Measurements from ENCODE around the gene MZT2B. TPM values are rescaled to one million over a fixed set of nuclear protein-coding genes. Genes with fewer than 3 reads are reported as not detected.
"Not testable (repeated sequence)": the region's sequence is repeated elsewhere in the genome, so short reads cannot be mapped to it uniquely, and the experiment has no call there.

MZT2B gene, protein sequence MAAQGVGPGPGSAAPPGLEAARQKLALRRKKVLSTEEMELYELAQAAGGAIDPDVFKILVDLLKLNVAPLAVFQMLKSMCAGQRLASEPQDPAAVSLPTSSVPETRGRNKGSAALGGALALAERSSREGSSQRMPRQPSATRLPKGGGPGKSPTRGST
- polyA plus RNA-seq (ENCODE audit: insufficient read length): 151 TPM

DNA sequence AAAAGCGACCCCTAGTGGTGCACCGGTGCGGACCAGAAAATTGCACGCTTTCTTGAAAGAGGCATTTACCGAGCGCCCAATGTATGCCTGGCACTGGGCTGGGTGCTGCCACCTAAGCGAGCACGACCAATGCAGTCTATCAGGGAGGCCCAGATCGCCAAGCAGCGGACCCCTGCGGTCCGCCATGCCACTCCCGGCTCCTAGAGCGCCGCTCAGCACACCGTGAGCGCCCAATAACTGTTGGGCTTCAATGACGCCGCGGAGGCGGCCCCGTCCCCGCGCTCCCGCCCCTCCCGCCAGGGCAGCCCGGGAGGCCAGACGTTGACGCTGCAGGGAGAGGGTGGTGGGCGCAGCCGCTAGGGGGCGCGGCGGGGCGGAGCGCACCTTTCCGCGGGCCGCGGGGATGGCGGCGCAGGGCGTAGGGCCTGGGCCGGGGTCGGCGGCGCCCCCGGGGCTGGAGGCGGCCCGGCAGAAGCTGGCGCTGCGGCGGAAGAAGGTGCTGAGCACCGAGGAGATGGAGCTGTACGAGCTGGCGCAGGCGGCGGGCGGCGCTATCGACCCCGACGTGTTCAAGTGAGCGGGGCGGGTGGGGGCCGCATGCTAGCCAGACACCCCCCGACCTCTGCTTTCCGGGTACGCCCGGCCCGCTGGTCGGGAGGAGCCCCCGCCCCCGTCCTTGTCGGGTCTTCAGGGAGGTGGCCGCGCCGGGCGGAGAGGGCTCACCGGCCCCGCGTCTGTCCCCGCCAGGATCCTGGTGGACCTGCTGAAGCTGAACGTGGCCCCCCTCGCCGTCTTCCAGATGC is at the start of gene MZT2B:
Gene MZT2B, plus strand, starts transcription at position 383 of the 803 bp plus-strand sequence. Its CDS starts 21 bp downstream, at position 404.
- peak; percentile 89 for DNase-seq

DNA sequence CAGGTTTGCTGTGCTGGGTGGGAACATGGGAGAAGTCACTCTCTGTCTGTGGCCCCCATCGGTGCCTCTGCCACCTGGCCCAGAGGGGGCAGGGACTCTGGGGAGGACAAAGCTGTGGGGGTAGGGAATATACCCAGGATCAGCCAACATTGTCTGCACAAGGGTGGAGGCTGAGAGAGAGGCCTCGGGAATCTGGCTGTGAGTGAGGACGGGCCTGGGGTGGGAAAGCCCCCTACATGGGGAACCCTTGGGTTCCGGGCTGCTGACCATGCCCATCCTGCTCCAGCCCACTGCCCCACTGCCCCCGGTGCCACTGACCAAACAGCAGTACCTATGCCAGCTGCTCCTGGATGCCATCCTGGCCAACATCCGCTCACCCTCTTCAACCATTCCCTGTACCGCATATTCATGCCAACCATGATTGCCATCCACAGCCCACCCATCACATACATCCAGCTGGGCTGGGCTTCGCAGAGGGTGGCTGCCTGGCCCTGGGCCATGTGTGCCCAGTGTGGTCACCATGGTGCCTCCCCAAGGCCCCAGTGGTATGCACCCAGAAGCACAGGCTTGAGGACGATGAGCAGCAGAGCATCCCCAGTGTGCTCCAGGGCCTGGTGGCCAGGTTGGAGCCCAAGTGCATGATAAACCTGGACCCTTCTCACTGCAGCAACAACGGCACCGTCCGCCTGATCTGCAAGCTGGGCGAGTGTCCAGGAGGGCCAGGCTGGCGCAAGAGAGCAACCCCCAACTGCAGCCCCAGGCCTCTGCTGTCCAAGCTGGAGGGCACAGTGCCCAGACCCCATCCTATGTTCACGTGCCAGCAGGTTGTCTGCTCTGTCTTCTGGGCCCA is 46.1 kb upstream of the MZT2B start:
- DNase-seq: no peak

DNA sequence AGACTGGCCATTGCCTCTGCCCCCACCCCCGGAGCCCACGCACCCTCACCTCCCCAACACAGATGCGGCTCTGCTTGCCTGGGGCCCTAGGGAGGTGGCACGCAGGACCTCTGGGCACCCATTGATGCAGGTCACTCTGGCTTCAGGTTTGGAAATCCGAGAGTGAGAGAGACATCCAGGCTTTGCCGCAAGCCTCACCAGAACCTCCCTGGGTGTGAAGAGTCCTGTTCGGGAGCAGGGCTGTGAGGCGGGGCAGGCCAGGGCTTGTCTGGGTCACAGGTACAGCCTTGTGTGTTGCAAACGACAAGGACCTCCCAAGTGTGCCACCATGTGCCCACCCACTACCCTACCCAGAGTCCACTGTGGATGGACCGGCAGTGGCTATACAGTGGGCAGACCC is 45.5 kb upstream of the MZT2B start:
- not testable (repeated sequence) for DNase-seq

DNA sequence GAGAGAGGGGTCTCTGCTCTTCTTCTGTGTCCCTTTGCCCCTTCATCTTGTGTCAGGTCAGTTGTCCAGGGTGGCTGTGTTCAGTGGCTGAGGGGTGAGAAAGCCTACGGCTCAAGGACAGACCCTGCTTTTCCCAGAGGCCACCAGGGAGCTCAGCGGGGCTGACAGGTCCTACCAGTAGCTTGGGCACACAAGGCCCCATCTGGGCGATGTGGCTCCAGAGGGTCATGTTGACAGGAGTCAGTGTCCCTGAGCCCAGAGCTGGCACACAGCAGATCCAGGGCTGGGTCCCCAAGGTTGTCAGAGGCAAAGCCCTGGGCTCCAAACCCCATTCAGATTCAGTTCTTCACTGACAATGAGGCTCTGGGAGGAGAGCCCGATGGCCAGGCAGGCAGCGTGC is 44.9 kb upstream of the MZT2B start:
- DNase-seq: not testable (repeated sequence)

DNA sequence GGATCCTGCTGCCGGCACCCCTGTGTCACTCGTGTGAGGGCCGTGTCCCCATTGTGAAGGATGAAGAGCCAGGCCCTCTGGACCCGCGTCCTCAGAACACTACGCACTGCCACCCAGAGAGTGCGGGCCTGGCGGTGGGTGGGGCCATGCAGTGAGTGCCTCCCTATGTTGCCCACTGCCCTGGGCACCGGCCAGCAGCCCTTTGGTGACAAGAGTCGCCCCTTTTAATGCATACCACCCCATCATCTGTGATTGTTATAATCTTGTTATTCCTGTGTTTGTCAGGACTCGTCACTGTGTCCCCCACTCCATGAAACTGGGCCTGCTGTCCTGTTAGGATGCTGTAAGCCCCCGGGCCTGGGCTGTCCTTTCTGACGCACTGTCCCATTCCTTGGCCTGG is 43.7 kb upstream of the MZT2B start:
- not testable (repeated sequence) for DNase-seq

DNA sequence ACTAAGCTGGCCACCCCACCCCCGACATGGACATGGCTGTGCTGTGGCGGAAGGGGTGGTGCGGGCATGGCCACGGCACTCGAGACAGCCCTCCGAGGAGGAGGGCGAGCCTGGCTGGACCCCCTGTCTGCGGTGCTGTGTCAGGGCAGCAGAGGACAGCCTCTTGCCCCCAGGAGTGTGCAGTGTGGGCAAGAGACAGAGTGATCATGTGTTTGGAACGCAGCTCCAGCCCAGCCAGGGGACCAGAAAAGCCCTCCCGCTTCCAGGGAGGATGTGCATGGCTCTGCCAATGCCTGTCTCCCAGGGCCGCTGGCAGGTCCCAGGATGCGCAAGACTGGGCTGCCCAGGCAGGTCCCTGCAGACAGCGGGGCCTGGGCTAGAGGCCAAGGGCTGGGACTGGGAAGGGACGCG is 43.2 kb upstream of the MZT2B start:
- not testable (repeated sequence) for DNase-seq

DNA sequence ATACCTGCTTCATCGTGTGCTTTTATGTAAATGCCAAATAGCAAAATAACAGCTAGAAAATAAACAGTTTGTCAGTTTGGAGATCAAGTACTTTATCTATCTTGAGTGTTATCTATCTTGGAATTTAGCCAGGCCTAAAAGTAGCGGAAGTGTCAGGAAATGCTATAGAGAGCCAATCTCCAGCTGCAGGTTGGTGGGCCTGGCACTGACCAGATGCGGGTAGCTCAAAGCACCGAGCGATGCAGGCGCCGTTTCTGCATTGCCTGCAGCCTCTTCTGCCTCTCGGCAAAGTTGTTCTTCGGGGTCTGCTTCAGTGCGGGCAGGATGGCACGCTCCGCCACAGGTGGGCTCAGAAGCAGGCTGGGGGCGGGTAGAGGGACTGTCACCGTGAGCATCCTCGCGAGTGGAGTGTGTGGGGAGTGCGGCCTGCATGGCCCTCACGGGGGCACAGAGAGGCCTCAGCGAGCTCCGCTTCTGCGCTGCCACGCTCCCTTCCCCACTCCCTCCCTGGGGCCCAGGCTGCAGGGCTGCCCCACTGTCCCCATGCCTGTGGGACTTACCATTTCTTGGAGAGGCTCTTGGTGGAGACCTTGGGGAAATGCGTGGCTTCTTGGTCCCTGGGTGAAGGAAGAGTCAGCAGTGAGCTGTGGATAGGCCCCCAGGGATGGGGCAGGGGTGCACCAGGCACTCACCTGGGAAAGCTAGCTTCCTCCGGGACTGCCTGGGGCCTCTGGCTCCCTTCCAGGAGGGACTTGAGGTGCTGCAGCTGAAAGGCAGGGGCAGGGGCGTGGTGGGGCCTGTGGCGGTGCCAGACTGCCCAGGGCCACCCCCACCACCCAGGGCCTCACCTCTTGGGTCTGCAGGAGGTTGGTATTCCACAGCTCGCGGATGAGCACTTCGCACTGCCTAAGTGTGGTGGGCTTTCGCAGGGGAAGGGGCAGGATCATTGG is 42.5 kb upstream of the MZT2B start:
- not testable (repeated sequence) for DNase-seq

DNA sequence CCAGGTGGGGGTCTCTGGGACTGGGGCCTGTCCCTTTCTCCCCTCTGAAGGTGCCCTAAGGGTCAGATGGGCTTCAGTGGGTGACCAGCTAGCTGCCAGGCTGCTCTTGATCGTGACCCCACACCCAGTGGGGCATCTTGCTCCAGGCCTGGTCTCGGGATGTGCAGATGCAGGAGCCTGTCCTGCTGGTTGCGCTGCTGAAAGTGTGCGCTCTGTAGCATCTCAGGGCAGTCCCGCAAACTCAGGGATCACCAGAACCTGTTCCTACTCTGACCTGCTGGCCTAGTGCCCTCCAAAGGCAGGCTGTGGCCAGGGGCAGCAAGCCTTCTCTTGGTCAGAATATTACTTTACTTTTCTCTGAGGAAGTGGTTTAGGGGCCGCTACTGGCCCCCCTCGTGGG is 41.5 kb upstream of the MZT2B start:
- DNase-seq: not testable (repeated sequence)

DNA sequence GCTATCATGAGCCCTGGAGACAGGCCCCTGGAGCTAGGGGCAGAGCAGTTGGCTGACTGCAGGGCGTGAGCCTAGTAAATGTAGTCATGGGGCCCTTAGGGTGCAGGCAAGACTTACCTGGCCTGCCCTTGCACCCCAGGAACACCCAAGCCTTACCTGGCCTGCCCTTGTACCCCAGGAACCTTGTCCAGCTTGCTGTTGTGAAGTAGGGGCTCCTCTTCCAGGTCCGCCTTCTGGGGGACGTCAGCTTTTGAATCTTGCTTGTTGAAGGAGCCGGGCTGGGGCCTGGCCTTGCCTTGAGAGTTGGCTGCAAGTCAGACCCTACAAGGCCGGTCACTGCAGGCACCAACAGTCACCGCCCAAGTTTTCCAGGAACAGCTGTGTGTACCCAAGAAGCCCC is 41.1 kb upstream of the MZT2B start:
- DNase-seq: not testable (repeated sequence)

DNA sequence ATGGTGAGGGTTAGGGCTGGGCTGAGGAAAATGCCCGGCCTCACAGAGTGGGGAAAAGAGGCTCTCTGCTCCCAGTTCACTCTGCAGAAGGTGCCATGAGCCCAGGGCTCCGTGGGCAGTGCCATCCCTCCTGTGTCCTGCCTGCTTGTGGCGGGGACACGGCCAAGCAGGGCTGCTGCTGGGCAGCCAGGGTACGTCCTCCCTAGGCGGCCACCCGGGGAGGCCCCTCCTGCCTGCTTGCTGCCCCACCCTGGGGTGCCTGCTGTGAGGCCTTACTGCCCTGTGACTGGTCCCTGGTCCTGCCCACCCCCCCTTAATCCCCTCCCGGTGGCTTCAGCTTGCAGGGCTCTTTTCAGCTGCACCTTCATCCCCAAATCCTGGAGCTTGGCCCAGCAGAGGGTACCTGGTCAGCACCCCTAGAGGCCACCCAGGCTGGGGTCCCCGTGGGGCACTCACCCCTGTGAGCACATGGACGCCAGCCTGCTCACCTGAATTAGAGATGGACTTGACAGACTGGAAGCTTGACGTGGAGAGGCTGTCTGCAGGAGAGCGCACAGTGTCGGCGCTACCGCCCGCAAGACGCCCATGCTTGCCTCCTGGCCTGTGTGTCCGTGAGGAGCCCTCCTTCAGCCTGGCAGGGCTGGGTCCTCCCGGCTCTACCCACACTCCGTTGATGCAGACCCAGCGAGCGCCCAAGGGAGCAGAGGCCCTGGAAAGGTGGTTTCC is 40.3 kb upstream of the MZT2B start:
- not testable (repeated sequence) for DNase-seq

DNA sequence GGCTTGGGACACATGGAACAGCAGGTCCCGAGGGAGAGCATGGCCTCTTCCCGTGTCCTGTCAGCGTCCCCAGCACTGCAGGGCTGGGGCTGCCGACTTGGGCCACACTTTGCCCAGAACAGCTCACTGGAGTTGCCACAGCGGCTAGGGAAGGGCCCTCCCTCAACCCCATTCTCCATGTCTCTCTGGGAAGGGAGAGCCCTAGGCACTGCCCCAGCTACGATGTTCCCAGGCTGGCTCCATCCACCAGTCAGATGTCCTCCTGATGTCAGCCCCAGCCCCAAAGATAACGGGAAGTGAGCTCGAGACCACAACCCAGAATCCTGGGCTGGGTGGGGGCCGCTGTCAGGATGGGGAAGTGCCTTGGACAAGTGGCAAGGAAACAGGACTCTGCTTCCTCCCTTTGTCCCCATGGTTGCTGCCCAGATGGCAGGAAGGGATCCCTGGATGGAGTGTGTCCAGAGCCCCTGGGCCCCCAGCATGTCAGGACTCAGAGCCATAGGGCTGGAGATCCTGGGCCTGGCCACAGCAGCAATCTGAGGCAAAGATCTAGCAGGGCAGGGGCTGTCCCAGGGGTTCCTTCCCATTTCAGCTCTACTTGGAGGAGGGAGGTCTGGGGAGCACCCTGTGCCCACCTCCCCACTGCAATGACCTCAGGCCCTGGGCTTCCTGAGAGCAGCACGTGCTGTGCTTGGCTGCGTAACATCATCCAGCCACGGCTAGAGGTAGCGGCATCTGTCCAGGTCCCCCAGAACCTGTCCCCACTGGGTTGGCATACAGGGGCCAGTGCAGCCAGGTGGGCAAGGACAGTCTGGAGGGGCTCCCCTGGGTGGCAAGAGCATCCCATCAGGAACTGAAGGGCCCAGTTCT is 39.4 kb upstream of the MZT2B start:
- DNase-seq: not testable (repeated sequence)

DNA sequence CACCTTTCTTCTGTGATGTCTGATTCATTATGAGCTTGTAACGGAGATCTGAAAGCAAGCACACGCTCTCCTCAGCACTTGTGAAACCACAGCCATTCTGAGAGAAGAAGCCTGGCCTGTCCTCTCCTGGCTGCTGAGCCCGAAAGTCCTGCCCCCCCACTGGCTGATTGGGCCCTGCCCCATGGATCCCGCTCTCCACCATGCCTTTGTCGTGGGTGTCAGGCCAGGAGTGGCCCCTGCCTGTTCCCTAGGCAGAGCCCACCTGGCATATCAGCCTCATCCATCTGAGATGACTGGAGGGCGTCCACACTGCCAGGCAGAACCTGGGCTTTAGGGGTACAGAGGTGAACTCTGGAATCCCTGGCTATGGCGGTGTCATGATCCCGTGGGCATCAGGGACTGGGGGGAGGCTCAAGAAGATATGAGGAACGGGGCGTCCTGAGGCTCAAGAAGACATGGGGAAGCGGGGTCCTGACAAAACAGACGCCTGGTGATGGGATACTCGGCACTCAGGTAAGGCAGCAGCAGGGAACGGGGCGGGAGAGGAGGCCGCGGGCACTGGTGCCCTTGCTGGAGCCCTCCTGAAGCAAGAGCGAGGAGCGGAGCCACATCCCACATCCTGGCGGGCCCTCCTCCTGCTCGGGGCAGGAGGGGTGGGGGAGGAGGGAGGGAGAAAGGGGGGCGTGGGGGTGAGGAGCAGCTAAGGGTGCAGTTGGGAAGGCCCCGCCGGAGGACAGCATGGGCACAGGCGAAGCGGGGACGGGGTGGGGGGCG is 38.6 kb upstream of the MZT2B start:
- not testable (repeated sequence) for DNase-seq

DNA sequence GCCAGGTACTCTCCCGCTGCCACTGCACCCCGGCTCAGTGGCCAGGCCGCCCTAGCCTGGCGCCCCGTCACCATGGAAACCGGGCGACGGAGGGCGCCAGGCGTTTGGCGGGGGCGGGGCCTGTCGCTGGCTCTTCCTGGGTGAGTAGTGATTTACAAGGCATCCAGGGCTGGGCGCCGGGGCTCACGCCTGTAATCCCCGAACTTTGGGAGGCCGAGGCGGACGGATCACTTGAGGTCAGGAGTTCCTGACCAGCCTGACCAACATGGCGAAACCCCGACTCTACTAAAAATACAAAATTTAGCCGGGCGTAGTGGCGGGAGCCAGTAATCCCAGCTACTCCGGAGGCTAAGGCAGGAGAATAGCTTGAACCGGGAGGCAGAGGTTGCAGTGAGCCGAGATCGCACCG is 37.1 kb upstream of the MZT2B start, which contains the start of gene CCDC74B:
Gene CCDC74B, minus strand, starts transcription at position 107 of the 409 bp plus-strand sequence. CDS start 116 bp downstream, outside the sequence.
- DNase-seq: peak; percentile 24

DNA sequence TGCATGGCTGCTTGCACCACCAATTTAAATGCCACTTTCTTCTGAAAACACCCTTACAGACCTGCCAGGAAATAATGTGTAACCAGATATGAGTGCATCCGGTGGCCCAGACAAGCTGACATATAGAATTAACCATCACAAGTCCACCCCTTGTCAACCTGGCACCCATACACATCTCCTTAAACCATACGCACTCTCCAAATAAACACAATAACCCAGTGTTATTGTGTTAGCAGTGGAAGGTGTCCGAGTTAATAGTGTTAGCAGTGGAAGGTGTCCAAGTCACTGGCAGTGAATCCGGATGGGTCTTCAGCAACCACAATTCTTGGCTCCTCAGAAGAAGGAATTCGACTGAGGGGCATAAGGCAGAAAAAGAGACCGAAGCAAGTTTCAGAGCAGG is 33.5 kb upstream of the MZT2B start:
- not testable (repeated sequence) for DNase-seq

DNA sequence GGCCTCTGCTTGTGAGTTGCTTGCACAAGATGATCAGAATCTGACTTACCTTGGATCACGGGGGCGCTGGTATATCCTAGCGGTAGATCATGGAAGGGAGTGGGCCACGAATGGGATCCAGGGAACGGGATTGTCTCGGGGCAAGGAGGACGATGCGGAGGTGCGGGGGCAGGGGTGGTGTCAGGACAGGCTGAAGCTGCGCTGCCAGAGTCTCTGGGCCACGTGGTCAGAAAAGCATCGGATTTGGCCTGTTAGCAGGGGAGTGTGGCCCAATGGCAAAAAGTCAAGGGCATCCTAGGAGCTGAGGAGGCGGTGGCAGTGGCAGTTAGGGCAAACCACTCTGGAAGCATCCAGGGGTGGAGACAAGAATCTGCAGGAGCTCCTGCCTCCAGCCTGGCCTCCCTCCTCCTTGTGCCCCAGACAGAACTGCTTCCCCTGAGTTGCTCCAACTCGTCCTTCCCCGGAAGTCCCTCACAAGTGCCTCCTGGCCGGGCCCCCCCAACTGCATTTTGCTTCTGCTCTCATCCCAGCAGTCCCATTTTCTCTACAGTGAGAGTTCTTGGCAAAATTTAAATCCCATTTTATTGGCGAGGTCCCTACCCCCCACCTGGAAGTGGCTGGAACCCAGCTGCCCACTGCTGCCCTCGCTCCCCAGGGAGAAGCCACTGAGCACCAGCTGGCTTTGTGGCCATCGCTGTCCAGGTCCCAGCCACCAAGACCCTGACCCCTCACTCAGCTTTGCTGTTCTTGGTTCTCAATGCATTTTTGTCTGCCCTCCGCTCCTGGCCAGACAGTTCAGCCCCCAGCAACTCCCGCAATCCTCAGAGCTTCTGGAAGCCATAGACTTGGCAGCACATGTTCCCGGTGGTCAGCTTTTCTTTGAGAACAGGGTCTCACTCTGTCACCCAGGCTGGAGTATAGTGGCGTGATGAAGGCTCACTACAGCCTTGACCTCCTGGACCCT is 31.6 kb upstream of the MZT2B start:
- no peak for DNase-seq

DNA sequence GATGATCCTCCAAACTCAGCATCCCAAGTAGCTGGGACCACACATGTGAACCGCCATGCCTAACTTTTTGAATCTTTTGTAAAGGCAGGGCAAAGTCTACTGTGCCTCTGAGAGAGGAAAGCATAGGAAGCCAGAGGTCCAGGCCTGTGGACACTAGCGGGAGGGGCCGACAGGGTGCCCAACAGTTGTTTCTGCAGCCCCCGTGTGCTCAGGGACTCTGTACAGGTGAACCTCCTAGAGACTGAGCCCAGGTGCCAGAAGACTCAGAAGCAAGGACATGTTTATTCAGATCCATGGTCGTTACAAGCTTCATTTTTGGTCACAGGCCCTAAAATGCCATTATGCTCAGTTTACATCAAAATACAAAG is 30.9 kb upstream of the MZT2B start:
- DNase-seq: not testable (repeated sequence)

DNA sequence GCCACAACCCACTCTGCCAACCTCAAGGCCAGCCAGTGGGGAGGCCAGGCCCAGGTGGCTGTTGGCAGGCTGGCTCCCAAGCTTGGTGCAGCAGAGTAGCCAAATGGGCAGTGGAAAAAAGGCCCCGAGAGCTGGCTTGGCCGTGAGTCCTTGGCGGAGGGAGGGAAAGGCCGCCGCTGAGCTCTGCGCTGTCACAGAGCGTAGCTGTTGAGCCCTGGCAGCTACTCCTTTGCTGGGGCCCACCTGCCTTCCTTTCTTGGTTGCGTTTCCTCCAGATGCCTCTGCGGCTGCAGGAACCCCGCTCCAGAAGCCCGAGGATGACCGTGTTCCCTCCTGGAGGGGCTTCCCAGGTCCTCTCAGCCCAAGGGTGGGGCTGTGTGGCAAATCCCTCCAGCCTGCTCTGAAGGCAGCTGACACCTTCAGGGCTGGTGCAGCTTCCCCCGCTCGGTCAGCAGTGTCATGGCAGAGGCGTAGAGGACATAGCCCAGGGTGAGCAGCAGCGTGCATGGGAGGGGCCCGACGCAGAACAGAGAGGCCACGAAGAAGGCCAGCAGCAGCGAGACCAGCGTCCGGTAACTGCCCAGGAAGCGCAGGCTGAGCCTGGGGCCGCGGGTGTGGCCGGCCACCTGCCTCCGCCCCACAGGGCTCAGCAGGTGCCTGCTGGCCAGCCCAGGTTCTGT is 29.8 kb upstream of the MZT2B start:
- not testable (repeated sequence) for DNase-seq
